IMR-90 (cell line): ENCODE data around the gene DHRS12. TPM values are rescaled to one million over a fixed set of nuclear protein-coding genes. Genes with fewer than 3 reads are reported as not detected.
A peak's percentile ranks its signal among the peaks of the same experiment; 100 is the strongest.

Source experiments
- ATAC-seq: fragments of 200-7000 bp; cut with Tn5 transposase; 2 replicates; pipeline ENCODE4 v1.9.1; 2020; ENCODE audit warnings: low read depth, mild to moderate bottlenecking, moderate library complexity
- BruUV-seq: library from RNA; stranded (reverse); fragments of 400-500 nt; replicated peaks from 2 replicates; lab custom pipeline; 2021; lab: Mats Ljungman, UMichigan
- CTCF ChIA-PET: fragments of 300-600 bp; formaldehyde crosslinking; extraction: SDS; loops from one replicate; lab custom pipeline; 2021; ENCODE audit warnings: antibody characterized with exemption; lab: Yijun Ruan, JAX
- POLR2A ChIA-PET: fragments of 300-600 bp; sonication (Branson Sonifier 250); formaldehyde crosslinking; loops from one replicate; lab custom pipeline; 2022; ENCODE audit warnings: antibody characterized with exemption; ENCODE audit not compliant: unreplicated experiment; lab: Charles Lee
- DNase-seq: peaks from one replicate; pipeline ENCODE4 v3.0.0; 2013
- H2AFZ ChIP-seq: replicated peaks from 2 replicates; pipeline ENCODE3; 2013; ENCODE audit warnings: low read length, mild to moderate bottlenecking; ENCODE audit not compliant: poor library complexity
- H2AK5ac ChIP-seq: 2 replicates; pipeline ENCODE4 v1.6.1; 2013; ENCODE audit warnings: low read depth, low read length, inconsistent platforms
- H2AK9ac ChIP-seq: replicated peaks from 2 replicates; pipeline ENCODE3; 2013; ENCODE audit warnings: mild to moderate bottlenecking, low read depth, low read length, moderate library complexity; ENCODE audit not compliant: poor library complexity
- H2BK120ac ChIP-seq: 2 replicates; pipeline ENCODE4 v1.6.1; 2013; ENCODE audit warnings: low read depth, low read length, inconsistent platforms
- H2BK15ac ChIP-seq: 3 replicates; pipeline ENCODE4 v1.6.1; 2013; ENCODE audit warnings: low read depth, low read length, inconsistent platforms
- H2BK20ac ChIP-seq: 2 replicates; pipeline ENCODE4 v1.6.1; 2013; ENCODE audit warnings: low read depth, mild to moderate bottlenecking, inconsistent platforms, low read length, moderate library complexity
- H2BK5ac ChIP-seq: 2 replicates; pipeline ENCODE4 v1.6.1; 2013; ENCODE audit warnings: mild to moderate bottlenecking, low read depth, low read length, inconsistent platforms; ENCODE audit not compliant: poor library complexity, severe bottlenecking
- H3K14ac ChIP-seq: replicated peaks from 2 replicates; pipeline ENCODE4 v1.6.1; 2013; ENCODE audit warnings: low read depth, low read length, inconsistent platforms
- H3K18ac ChIP-seq: 2 replicates; pipeline ENCODE4 v1.6.1; 2013; ENCODE audit warnings: low read depth, low read length, control low read depth
- H3K23ac ChIP-seq: 2 replicates; pipeline ENCODE4 v1.6.1; 2013; ENCODE audit warnings: low read depth, low read length, inconsistent platforms
- H3K27ac ChIP-seq: 2 replicates; pipeline ENCODE4 v1.5.1; 2013; ENCODE audit warnings: mild to moderate bottlenecking, control low read depth, low read length; ENCODE audit not compliant: insufficient read depth
- H3K27me3 ChIP-seq: 2 replicates; pipeline ENCODE4 v1.6.1; 2013; ENCODE audit warnings: low read length; ENCODE audit not compliant: control insufficient read depth, insufficient read depth
- H3K36me3 ChIP-seq: 2 replicates; pipeline ENCODE4 v1.6.1; 2013; ENCODE audit warnings: low read length, mixed read lengths; ENCODE audit not compliant: control insufficient read depth, insufficient read depth
- H3K4ac ChIP-seq: 2 replicates; pipeline ENCODE4 v1.6.1; 2013; ENCODE audit warnings: low read depth, low read length, inconsistent platforms
- H3K4me1 ChIP-seq: 2 replicates; pipeline ENCODE4 v1.6.1; 2013; ENCODE audit warnings: low read length, mixed read lengths; ENCODE audit not compliant: control insufficient read depth, insufficient read depth
- H3K4me2 ChIP-seq: 2 replicates; pipeline ENCODE4 v1.6.1; 2013; ENCODE audit warnings: low read depth, mild to moderate bottlenecking, control low read depth, low read length, moderate library complexity
- H3K4me3 ChIP-seq: 2 replicates; pipeline ENCODE4 v1.5.1; 2013; ENCODE audit warnings: low read depth, mild to moderate bottlenecking, control low read depth, low read length, moderate library complexity; ENCODE audit not compliant: insufficient read depth
- H3K56ac ChIP-seq: 2 replicates; pipeline ENCODE4 v1.6.1; 2013; ENCODE audit warnings: low read length, inconsistent platforms; ENCODE audit not compliant: insufficient read depth; ENCODE audit errors: extremely low read depth
- H3K79me1 ChIP-seq, 2 experiments: 2 replicates each; pipeline ENCODE4 v1.6.1; 2013; ENCODE audit warnings: low read length in 2 of 2, inconsistent platforms in 1 of 2, low read depth in 1 of 2
- H3K9ac ChIP-seq: 2 replicates; pipeline ENCODE4 v1.6.1; 2013; ENCODE audit warnings: low read depth, low read length, control low read depth
- H3K9me1 ChIP-seq: 2 replicates; pipeline ENCODE4 v1.6.1; 2013; ENCODE audit warnings: low read length, inconsistent platforms; ENCODE audit not compliant: insufficient read depth
- H3K9me3 ChIP-seq: 2 replicates; pipeline ENCODE4 v1.6.1; 2013; ENCODE audit warnings: low read length; ENCODE audit not compliant: control insufficient read depth, insufficient read depth
- H4K20me1 ChIP-seq: 2 replicates; pipeline ENCODE4 v1.6.1; 2013; ENCODE audit warnings: low read length, inconsistent platforms; ENCODE audit not compliant: insufficient read depth
- H4K5ac ChIP-seq: 2 replicates; pipeline ENCODE4 v1.6.1; 2013; ENCODE audit warnings: mild to moderate bottlenecking, low read depth, low read length, control low read depth
- H4K8ac ChIP-seq, 2 experiments: 2 replicates each; pipeline ENCODE4 v1.6.1; 2013; ENCODE audit warnings: low read depth in 2 of 2, low read length in 2 of 2, control low read depth in 1 of 2, inconsistent platforms in 1 of 2
- H4K91ac ChIP-seq: 2 replicates; pipeline ENCODE4 v1.6.1; 2013; ENCODE audit warnings: low read depth, low read length, inconsistent platforms; ENCODE audit not compliant: insufficient read depth
- MAZ ChIP-seq: IDR thresholded peaks from 2 replicates; pipeline ENCODE4 v1.6.1; 2012; ENCODE audit warnings: low read depth, mild to moderate bottlenecking, low read length, improper control_type of control experiment, moderate library complexity, borderline replicate concordance
- USF2 ChIP-seq: fragments of 150-350 bp; IDR thresholded peaks from 2 replicates; pipeline ENCODE4 v1.6.1; 2017; ENCODE audit warnings: mild to moderate bottlenecking, antibody characterized with exemption, low read length, low read depth
- WGBS, 2 experiments: methylation state at CpG; one replicate each; pipeline versions ENCODE4 v1.1.5 to v1.1.7; 2013; ENCODE audit warnings: missing lambda C conversion rate in 2 of 2; ENCODE audit not compliant: insufficient read length in 1 of 2; ENCODE audit errors: extremely low coverage in 2 of 2; 5-methylcytosine and 5-hydroxymethylcytosine counted together
- dilution Hi-C: fragments of 300-500 bp; cut with HindIII; formaldehyde crosslinking; loops from one replicate; pipeline ENCODE4 v1.14.3; 2018; ENCODE audit warnings: low sequenced_read_pairs; ENCODE audit not compliant: unreplicated experiment
- in situ Hi-C: fragments of 300-500 bp; cut with MboI; formaldehyde crosslinking; loops from 3 replicates; pipeline ENCODE4 v1.14.3; 2019; ENCODE audit warnings: low sequenced_read_pairs, inconsistent platforms, mixed read lengths
- intact Hi-C: fragments of 100-400 bp; cut with micrococcal nuclease; formaldehyde crosslinking; loops from 2 replicates; pipeline ENCODE4 v1.10.0; 2022
- polyA plus RNA-seq, 3 experiments: library from polyadenylated mRNA; depleted of rRNA; stranded (reverse); fragments of >200 nt; gene quantifications; 2 replicates each; pipeline ENCODE4 v1.2.3, GENCODE V29; 2012; ENCODE audit warnings: low replicate concordance in 1 of 3
- total RNA-seq: library from RNA; depleted of rRNA; stranded (reverse); fragments of >200 nt; gene quantifications from 2 replicates; pipeline ENCODE4 v1.2.3, GENCODE V29; 2012

Gene DHRS12
- total and polyA plus RNA-seq, 2 of the 4 experiments (the other 2 are of a cell fraction), result 1.3 to 1.6 TPM

GRCh38 chr13:51818781-51819511 is 15.0 kb upstream of the DHRS12 start:
- Histone ChIP-seq H3K4me2 (no peak overlapping the region), H2BK5ac (no peak overlapping the region), H3K27me3 (peaks cover 67% of the 10 kb centered on the region), H3K4ac (no peak overlapping the region), H2BK20ac (no peak overlapping the region), H3K56ac (no peak overlapping the region), H2BK15ac (no peak overlapping the region), H3K36me3 (no peaks in the 10 kb centered on the region), H4K20me1 (no peaks in the 10 kb centered on the region), H3K23ac (no peak overlapping the region), H3K9me1 (peaks cover 4% of the 10 kb centered on the region; the same call in 1 of the 2 replicates), H3K27ac (no peak overlapping the region), H3K9me3 (no peaks in the 10 kb centered on the region), H3K79me1 (no peaks in the 10 kb centered on the region), H3K4me3 (no peak overlapping the region), H2AFZ (no peak overlapping the region), H4K91ac (no peak overlapping the region), H3K9ac (no peak overlapping the region), H3K14ac (no peak overlapping the region), H3K4me1 (no peaks in the 10 kb centered on the region), H2AK5ac (no peak overlapping the region), H4K8ac (no peak overlapping the region), H2BK120ac (no peak overlapping the region), H4K5ac (no peak overlapping the region), H2AK9ac (no peak overlapping the region), H3K18ac (no peak overlapping the region)
- TF ChIP-seq MAZ (no peak; the same call in 1 of the 2 replicates), USF2 (peak; percentile 75; the same call in 1 of the 2 replicates)
- ChIA-PET CTCF (interaction anchor here (0.5 kb wide), 1 partner anchor 150 kb away, joined by 5 read pairs; no protein-coding TSS in a partner anchor), POLR2A (no interaction called here)
- no TSS peak for BruUV-seq
- DNase-seq (peak; percentile 53), ATAC-seq (no peak)
- in situ Hi-C loops (loop anchor here (10.0 kb wide), 1 partner anchor 306 kb away; the partner anchor contains the start of gene NEK5), intact Hi-C loops (loop anchor here (10.0 kb wide), 1 partner anchor 196 kb away; the partner anchor contains the start of genes ALG11 and ATP7B), dilution Hi-C loops (no loop called here)
- no CpG with 5 or more reads among the region's 9 CpGs for WGBS, 2 experiments
